COLO829 (cell line): ENCODE results near the gene ZC2HC1B.
A peak's percentile ranks its signal among the peaks of the same experiment; 100 is the strongest.

Experiments used
- DNase-seq: peaks from one replicate; pipeline ENCODE4 v3.0.0; 2012; ENCODE audit warnings: low spot score

The ZC2HC1B gene

GRCh38 chr6:143961886-143962878 lies 97.9 kb downstream of the ZC2HC1B start:
- DNase-seq = peak; percentile 7

- no peak for DNase-seq
Observed at GRCh38 chr6:143963158-143963919, 99.1 kb downstream of the ZC2HC1B start.

- no peak for DNase-seq
Observed at GRCh38 chr6:143964674-143965081, 100.4 kb downstream of the ZC2HC1B start.

GRCh38 chr6:143965503-143966171 lies 101.4 kb downstream of the ZC2HC1B start:
- no peak for DNase-seq

- no peak for DNase-seq
Observed at GRCh38 chr6:143966312-143966711, 102.0 kb downstream of the ZC2HC1B start.

GRCh38 chr6:143967706-143968376 lies 103.6 kb downstream of the ZC2HC1B start:
- DNase-seq = no peak

- DNase-seq = no peak
Observed at GRCh38 chr6:143969077-143969476, 104.8 kb downstream of the ZC2HC1B start.

GRCh38 chr6:143970456-143971218 lies 106.4 kb downstream of the ZC2HC1B start:
- DNase-seq = no peak

- DNase-seq = no peak
Observed at GRCh38 chr6:143971482-143972205, 107.4 kb downstream of the ZC2HC1B start.

- no peak for DNase-seq
Observed at GRCh38 chr6:143973097-143973966, 109.1 kb downstream of the ZC2HC1B start.

- no peak for DNase-seq
Observed at GRCh38 chr6:143974089-143974488, 109.8 kb downstream of the ZC2HC1B start.

- DNase-seq = no peak
Observed at GRCh38 chr6:143976806-143977349, 112.6 kb downstream of the ZC2HC1B start.

GRCh38 chr6:143980921-143981320 lies 116.6 kb downstream of the ZC2HC1B start:
- DNase-seq = no peak

- no peak for DNase-seq
Observed at GRCh38 chr6:143982968-143983367, 118.7 kb downstream of the ZC2HC1B start.

- no peak for DNase-seq
Observed at GRCh38 chr6:143984666-143985065, 120.4 kb downstream of the ZC2HC1B start.

- no peak for DNase-seq
Observed at GRCh38 chr6:143986463-143987065, 122.3 kb downstream of the ZC2HC1B start.
